Islet precursor cell (in vitro differentiated cells): ENCODE measurements around the gene ELK3.

Experiments used
- DNase-seq: peaks from one replicate; pipeline ENCODE4 v3.0.0-alpha.2; 2018

ELK3 gene

GRCh38 chr12:96235484-96235826 lies 41.3 kb downstream of the ELK3 start:
- no peak for DNase-seq

- no peak for DNase-seq
Observed at GRCh38 chr12:96236221-96236822, 42.1 kb downstream of the ELK3 start.

- no peak for DNase-seq
Observed at GRCh38 chr12:96237035-96237434, 42.9 kb downstream of the ELK3 start.

GRCh38 chr12:96237465-96238077 lies 43.4 kb downstream of the ELK3 start:
- DNase-seq: peak; percentile 79

GRCh38 chr12:96238336-96239047 lies 44.3 kb downstream of the ELK3 start:
- DNase-seq: no peak

GRCh38 chr12:96239711-96240635 lies 45.8 kb downstream of the ELK3 start:
- peak; percentile 89 for DNase-seq

- DNase-seq: no peak
Observed at GRCh38 chr12:96240656-96241055, 46.5 kb downstream of the ELK3 start.

- DNase-seq: no peak
Observed at GRCh38 chr12:96241431-96241830, 47.3 kb downstream of the ELK3 start.

GRCh38 chr12:96241846-96242256 lies 47.7 kb downstream of the ELK3 start:
- no peak for DNase-seq

GRCh38 chr12:96242597-96242996 lies 48.4 kb downstream of the ELK3 start:
- peak; percentile 49 for DNase-seq

GRCh38 chr12:96244826-96245225 lies 50.7 kb downstream of the ELK3 start:
- DNase-seq: no peak

GRCh38 chr12:96246926-96247505 lies 52.8 kb downstream of the ELK3 start:
- peak; percentile 40 for DNase-seq

- peak; percentile 60 for DNase-seq
Observed at GRCh38 chr12:96247563-96247962, 53.4 kb downstream of the ELK3 start.

- DNase-seq: peak; percentile 48
Observed at GRCh38 chr12:96248136-96248931, 54.2 kb downstream of the ELK3 start.

GRCh38 chr12:96249196-96250118 lies 55.3 kb downstream of the ELK3 start:
- DNase-seq: no peak

- DNase-seq: no peak
Observed at GRCh38 chr12:96250119-96250685, 56.0 kb downstream of the ELK3 start.

GRCh38 chr12:96255077-96255476 lies 60.9 kb downstream of the ELK3 start:
- DNase-seq: no peak

- no peak for DNase-seq
Observed at GRCh38 chr12:96256672-96257361, 62.6 kb downstream of the ELK3 start.

- no peak for DNase-seq
Observed at GRCh38 chr12:96257550-96258103, 63.5 kb downstream of the ELK3 start.
